Esophagus muscularis mucosa (tissue), 4 donors: ENCODE measurements around the gene MGLL. TPM values are rescaled to one million over a fixed set of nuclear protein-coding genes. Genes with fewer than 3 reads are reported as not detected.
A peak's percentile ranks its signal among the peaks of the same experiment; 100 is the strongest.

Experiments used
- DNase-seq: peaks from one replicate; pipeline ENCODE4 v3.0.0-alpha.2; 2017; ENCODE audit errors: extremely low spot score
- H3K27ac ChIP-seq, 4 donors: fragments of 200-600 bp; sonication (generic); replicated peaks in 1 of 4; 1 replicate in 3 of 4; 2 replicates in 1 of 4; pipeline ENCODE4 v1.5.1; 2016 to 2019; ENCODE audit warnings: mild to moderate bottlenecking in 1 of 4
- H3K27me3 ChIP-seq, 4 donors: fragments of 200-600 bp; sonication (generic); one replicate each; pipeline versions ENCODE4 v1.5.1 to v1.6.0; 2016 to 2019
- H3K36me3 ChIP-seq, 4 donors: fragments of 200-600 bp; sonication (generic); one replicate each; pipeline ENCODE4 v1.5.1; 2016 to 2019
- H3K4me1 ChIP-seq, 4 donors: fragments of 200-600 bp; sonication (generic); one replicate each; pipeline ENCODE4 v1.5.1; 2016 to 2019
- H3K4me3 ChIP-seq, 4 donors: fragments of 200-600 bp; sonication (generic); 1 replicate in 2 of 4; 2 replicates in 2 of 4; pipeline ENCODE4 v1.5.1; 2016 to 2019; ENCODE audit warnings: mild to moderate bottlenecking in 4 of 4, moderate library complexity in 1 of 4
- H3K9me3 ChIP-seq, 4 donors: fragments of 200-600 bp; sonication (generic); 1 replicate in 3 of 4; 2 replicates in 1 of 4; pipeline ENCODE4 v1.5.1; 2016 to 2019
- EP300 ChIP-seq: sonication (generic); formaldehyde crosslinking; IDR thresholded peaks from one replicate; pipeline ENCODE4 v1.6.1; 2017; ENCODE audit warnings: antibody characterized with exemption
- POLR2A ChIP-seq: fragments of 450-650 bp; IDR thresholded peaks from one replicate; pipeline ENCODE4 v1.6.1; 2017; ENCODE audit warnings: antibody characterized with exemption, moderate library complexity, mild to moderate bottlenecking, low read depth
- POLR2AphosphoS5 ChIP-seq, 2 donors: sonication (generic); formaldehyde crosslinking; IDR thresholded peaks; one replicate each; pipeline ENCODE4 v1.6.1; 2017; ENCODE audit warnings: antibody characterized with exemption in 2 of 2
- WGBS: methylation state at CpG from one replicate; pipeline ENCODE4 v1.1.5; 2018; 5-methylcytosine and 5-hydroxymethylcytosine counted together
- intact Hi-C: fragments of 100-400 bp; cut with DNase I; formaldehyde crosslinking; loops from one replicate; pipeline ENCODE4 v1.15.1; 2023
- total RNA-seq, 4 donors: library from RNA; depleted of rRNA; stranded (reverse); fragments of >200 nt; gene quantifications; one replicate each; pipeline versions ENCODE4 v1.1.0 to v1.2.1, GENCODE V29; 2016
- TF ChIP-seq, protein P1 (sequence below), 3 experiments: fragments of 200-600 bp in 2 of 3; fragments of 450-650 bp in 1 of 3; sonication (generic) in 2 of 3; IDR thresholded peaks; one replicate each; pipeline ENCODE4 v1.5.1; 2017 to 2019; ENCODE audit warnings: antibody characterized with exemption in 3 of 3, mild to moderate bottlenecking in 2 of 3, moderate library complexity in 1 of 3

Gene MGLL
- total RNA-seq, 4 donors from 2014 or later: 56.5 to 155 (median 80.7) TPM

DNA sequence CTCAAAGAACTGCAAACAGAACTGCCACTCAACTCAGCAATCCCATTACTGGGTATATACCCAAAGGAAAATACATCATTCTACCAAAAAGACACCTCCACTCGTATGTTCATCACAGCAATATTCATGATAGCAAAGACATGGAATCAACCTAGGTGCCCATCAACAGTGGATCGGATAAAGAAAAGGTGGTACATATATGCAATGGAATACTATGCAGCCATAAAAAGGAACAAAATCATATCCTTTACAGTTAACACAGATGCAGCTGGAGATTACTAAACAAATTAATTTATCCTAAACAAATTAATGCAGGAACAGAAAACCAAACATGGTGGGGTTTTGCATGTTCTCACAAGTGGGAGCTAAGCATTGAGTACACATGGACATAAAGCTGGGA, 27.3 kb downstream of the MGLL start:
- Histone ChIP-seq H3K4me1 (peaks cover 49 to 81% (median 67%) of the 10 kb centered on the region in 4 donors), H3K4me3 (no peak overlapping the region), H3K27ac (no peak overlapping the region), H3K27me3 (no peaks in the 10 kb centered on the region), H3K36me3 (peaks cover 0 to 37% (median 0%) of the 10 kb centered on the region in 4 donors), H3K9me3 (no peaks in the 10 kb centered on the region)
- intact Hi-C loops: no loop called here
- DNase-seq: no peak
- 93% methylated on average over 2 of the region's 2 CpGs for WGBS
- TF ChIP-seq POLR2A: no peak
- TF ChIP-seq, protein P1, sequence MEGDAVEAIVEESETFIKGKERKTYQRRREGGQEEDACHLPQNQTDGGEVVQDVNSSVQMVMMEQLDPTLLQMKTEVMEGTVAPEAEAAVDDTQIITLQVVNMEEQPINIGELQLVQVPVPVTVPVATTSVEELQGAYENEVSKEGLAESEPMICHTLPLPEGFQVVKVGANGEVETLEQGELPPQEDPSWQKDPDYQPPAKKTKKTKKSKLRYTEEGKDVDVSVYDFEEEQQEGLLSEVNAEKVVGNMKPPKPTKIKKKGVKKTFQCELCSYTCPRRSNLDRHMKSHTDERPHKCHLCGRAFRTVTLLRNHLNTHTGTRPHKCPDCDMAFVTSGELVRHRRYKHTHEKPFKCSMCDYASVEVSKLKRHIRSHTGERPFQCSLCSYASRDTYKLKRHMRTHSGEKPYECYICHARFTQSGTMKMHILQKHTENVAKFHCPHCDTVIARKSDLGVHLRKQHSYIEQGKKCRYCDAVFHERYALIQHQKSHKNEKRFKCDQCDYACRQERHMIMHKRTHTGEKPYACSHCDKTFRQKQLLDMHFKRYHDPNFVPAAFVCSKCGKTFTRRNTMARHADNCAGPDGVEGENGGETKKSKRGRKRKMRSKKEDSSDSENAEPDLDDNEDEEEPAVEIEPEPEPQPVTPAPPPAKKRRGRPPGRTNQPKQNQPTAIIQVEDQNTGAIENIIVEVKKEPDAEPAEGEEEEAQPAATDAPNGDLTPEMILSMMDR (IDR thresholded peaks at IDR 0.05): no peak
- no peak for TF ChIP-seq EP300
- no peak for TF ChIP-seq POLR2AphosphoS5 (IDR thresholded peaks at IDR 0.05)

DNA sequence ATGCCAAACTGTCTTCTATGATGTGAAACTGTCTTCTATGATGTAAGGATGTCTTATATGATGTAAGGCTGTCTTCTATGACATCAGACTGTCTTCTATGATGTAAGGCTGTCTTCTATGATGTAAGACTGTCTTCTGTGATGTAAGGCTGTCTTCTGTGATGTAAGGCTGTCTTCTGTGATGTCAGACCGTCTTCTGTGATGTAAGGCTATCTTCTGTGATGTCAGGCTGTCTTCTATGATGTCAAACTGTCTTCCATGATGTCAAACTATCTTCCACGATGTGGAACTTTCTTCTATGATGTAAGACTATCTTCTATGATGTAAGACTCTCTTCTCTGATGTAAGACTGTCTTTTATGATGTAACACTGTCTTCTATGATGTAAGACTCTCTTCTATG, 27.9 kb downstream of the MGLL start:
- intact Hi-C loops: no loop called here
- Histone ChIP-seq H3K27ac (no peak overlapping the region), H3K36me3 (peaks cover 0 to 37% (median 0%) of the 10 kb centered on the region in 4 donors), H3K4me3 (no peak overlapping the region), H3K4me1 (peaks cover 53 to 81% (median 68%) of the 10 kb centered on the region in 4 donors), H3K27me3 (no peaks in the 10 kb centered on the region), H3K9me3 (no peaks in the 10 kb centered on the region)
- WGBS: 97% methylated on average over 2 of the region's 2 CpGs
- DNase-seq: no peak
- no peak for TF ChIP-seq POLR2A
- TF ChIP-seq, protein P1 (IDR thresholded peaks at IDR 0.05): no peak
- no peak for TF ChIP-seq EP300
- no peak for TF ChIP-seq POLR2AphosphoS5 (IDR thresholded peaks at IDR 0.05)

DNA sequence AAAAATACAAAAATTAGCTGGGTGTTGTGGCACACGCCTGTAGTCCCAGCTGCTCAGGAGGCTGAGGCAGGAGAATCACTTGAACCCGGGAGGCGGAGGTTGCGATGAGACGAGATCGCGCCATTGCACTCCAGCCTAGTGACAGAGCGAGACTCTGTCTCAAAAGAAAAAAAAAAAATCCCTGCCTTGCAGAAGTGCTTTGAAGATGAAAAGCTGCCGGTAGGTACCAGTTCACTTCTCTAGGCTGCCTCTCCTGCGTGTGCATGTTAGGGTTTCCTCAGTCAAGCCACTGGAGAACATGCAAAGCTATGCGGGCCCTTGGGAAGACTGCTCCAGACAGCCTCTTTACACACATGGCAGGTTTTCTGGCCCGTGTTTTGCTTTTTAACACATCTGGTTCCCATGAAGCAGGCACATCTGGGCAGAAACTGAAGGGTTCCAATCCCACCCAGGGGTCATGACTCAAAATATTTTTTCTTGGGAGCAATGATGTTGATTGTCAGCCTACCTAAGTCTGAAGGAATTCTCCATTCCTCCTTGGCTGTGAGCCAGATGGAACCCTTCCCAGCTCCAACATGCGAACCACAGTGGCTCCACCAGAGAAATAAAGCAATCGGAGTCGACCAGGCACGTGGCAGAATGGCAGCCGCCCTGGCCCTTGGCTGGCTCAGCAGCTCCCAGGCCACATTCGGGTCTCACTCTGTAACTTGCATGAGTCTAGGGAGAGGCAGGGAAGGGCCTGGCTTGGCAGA, 29.6 kb downstream of the MGLL start:
- peak overlapping the region; percentile 77 to 91 (median 89) for H3K27ac ChIP-seq
- peaks cover 64 to 82% (median 78%) of the 10 kb centered on the region in 4 donors for H3K4me1 ChIP-seq
- H3K27me3 ChIP-seq: no peaks in the 10 kb centered on the region
- intact Hi-C loops: no loop called here
- no peaks in the 10 kb centered on the region for H3K9me3 ChIP-seq
- H3K36me3 ChIP-seq: peaks cover 0 to 27% (median 0%) of the 10 kb centered on the region in 4 donors
- DNase-seq: no peak
- TF ChIP-seq, protein P1 (IDR thresholded peaks at IDR 0.05): no peak
- TF ChIP-seq EP300 (no peak), POLR2AphosphoS5 (IDR thresholded peaks at IDR 0.05) (peak; percentile 37 to 62)
- H3K4me3 ChIP-seq: no peak overlapping the region
- 62% methylated on average over 18 of the region's 18 CpGs for WGBS

DNA sequence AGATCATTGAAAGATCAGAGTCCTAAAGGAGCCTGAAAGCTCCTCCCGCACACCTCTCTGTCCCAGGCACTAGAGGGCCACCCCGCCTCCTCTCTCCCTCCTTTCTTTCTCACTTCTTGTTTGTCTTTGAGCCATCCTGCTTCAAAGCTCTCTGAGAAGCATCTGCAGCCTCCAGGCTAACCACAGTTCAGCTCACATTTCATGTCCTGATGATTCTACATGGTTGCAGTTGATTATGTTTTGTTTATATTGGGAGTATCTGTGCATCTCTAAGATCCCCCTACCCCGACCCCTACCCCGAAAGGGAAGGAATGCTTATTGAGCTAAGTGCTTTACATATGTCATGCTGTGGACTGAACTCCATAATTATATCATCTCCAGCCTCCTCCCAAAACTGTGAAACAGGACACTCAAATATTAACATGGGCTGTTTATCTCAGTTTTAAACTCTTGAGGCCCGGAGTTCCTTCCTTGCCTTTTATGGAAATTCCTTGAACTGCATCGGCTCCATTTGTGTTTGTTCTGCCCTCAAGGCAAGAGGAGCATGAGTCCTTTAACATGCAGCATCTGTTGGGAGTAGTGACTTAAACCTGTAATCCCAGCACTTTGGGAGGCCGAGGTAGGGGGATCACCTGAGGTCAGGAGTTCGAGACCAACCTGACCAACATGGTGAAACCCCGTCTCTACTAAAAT, 30.9 kb downstream of the MGLL start:
- TF ChIP-seq POLR2AphosphoS5 (IDR thresholded peaks at IDR 0.05) (no peak), EP300 (no peak)
- TF ChIP-seq, protein P1 (IDR thresholded peaks at IDR 0.05): peak in 2 of 3 experiments; percentile 35 to 39
- no peaks in the 10 kb centered on the region for H3K9me3 ChIP-seq
- 44% methylated on average over 9 of the region's 9 CpGs for WGBS
- H3K27me3 ChIP-seq: no peaks in the 10 kb centered on the region
- H3K27ac ChIP-seq: peak overlapping the region; percentile 77 to 91 (median 89)
- peaks cover 0 to 17% (median 0%) of the 10 kb centered on the region in 4 donors for H3K36me3 ChIP-seq
- peaks cover 77 to 82% (median 82%) of the 10 kb centered on the region in 4 donors for H3K4me1 ChIP-seq
- no peak overlapping the region for H3K4me3 ChIP-seq
- intact Hi-C loops: no loop called here
- no peak for DNase-seq
